GM21367 (cell line): ENCODE data around the gene FHIT.
"Not testable (repeated sequence)": the region's sequence is repeated elsewhere in the genome, so short reads cannot be mapped to it uniquely, and the experiment has no call there.

Experiments
- ATAC-seq: cut with Tn5 transposase; IDR thresholded peaks from one replicate; pipeline ENCODE4 v1.9.1; 2021; ENCODE audit not compliant: unreplicated experiment

FHIT gene

DNA sequence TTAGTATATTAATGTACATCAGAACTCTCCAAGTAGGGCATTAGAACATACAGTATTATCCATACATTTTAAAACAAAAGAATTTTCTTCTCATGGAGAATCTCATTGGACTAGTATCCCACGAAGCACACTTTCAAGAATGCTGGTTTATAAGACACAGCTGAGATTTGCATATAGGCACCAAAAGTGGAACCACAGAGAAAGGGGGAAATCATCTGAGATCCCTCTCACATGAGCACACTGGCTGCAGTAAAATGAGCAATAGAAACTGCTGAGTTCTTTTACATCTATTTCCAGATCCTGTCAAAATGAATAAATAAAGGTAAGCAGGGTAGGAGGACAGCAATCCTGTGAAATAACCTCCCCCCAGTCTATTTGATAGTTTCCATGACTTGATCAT lies 665.3 kb downstream of the FHIT start:
- peak; percentile 62 for ATAC-seq

DNA sequence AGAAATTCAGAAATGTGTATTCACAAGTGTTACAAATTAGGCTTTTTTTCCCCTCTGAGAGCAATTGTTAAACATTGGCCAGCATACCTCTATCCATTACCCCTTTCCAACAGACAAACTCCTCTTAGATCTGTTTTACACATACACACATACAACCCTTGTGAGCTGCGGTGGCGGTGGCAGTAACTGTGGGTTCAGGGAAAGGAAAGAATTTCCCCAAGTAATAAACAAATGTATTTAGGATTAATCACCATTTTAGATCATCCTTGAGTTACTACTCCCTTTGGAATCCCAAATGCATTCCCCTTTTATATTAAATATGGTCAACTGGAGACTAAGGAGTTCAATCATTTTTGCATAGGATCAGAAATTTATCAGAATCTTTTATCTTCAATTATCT lies 667.0 kb downstream of the FHIT start:
- ATAC-seq = no peak

DNA sequence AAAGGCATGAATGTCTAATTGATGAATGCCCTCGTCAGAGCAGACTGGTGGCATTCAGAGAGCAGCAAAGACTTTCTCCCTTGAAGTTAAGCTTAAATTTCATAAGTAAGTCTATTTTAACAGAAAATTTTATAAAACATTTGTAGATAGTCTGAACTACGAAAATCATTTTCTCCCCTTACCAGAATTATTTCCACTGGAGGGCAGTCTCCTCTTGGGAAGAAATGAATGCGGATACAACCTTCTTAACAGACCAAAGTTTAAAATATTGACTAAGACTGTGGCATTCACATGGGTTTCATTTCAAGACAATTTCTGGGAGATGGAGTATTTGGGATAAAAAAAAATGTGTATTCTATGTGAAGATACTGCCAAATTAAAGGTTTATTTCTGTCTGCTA lies 669.0 kb downstream of the FHIT start:
- no peak for ATAC-seq

DNA sequence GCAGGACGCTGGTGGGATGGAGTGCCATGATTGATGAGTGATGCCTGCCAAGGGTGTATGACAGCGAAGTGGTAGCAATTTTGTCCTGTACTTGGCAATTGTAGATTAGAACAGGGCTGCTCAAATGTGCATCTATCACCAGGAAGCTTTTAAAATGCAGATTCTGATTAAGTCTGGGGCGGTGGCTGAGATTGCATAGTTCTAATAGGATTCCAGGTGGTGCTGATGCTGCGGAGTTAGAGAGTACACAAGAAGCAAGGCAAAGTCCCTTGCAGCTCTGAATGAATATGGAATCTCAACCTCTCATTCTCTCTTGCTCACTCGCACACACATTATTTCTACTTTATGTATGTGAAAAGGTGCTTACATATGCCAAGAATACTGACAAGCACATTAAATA lies 670.4 kb downstream of the FHIT start:
- ATAC-seq = no peak

DNA sequence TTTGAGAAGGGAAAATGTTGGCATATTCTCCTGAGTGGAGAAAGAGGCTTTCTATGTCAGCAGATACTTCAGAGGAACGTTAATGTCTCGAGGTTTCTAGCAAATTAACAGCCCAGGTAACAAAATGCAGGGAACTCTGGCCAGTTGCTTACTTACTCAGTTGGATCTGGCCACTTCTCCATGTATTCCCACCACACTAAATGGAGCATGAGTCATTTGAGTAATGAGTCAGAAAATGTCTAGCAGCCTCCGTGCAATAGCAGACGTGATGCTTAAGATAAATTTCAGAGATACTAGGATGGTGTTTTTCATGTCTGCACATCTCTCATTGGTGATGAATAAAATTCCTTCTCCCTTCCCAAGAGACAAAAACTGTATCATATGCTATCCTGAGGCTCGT lies 671.5 kb downstream of the FHIT start:
- no peak for ATAC-seq

DNA sequence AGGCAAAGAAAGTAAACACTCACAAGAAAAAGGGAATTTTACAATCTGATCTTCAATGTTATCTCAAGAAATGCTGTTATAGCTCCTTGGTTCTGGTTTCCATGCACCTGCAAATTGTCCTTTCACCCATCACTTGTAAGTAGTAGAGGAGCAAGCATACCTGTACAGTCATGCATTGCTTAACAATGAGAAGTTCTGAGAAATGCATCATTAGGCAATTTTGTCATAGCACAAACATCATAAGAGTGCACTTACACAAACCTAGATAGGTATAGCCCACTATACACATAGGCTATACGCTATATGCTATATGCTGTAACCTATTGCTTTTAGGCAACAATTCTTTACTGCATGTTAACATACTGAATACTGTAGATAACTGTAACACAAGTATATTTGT lies 672.3 kb downstream of the FHIT start:
- no peak for ATAC-seq

DNA sequence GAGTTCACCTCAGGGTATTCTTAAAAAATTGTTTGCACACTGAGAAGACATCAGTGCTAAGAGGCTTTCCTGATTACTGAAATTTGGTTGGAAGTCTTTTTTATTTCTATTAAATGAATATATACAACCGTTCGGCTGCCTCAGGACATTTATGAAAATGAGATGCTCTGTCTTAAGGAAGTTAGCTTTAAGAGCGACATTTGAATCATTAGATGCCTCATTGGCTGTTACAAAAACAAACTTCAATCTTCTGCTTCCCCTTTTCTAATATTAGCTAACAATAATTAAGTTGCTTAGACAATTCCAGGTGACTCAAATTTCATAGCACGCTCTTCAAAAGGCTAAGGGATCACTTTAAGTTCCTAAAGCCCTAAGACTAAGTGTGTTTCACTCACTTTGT lies 673.7 kb downstream of the FHIT start:
- no peak for ATAC-seq

DNA sequence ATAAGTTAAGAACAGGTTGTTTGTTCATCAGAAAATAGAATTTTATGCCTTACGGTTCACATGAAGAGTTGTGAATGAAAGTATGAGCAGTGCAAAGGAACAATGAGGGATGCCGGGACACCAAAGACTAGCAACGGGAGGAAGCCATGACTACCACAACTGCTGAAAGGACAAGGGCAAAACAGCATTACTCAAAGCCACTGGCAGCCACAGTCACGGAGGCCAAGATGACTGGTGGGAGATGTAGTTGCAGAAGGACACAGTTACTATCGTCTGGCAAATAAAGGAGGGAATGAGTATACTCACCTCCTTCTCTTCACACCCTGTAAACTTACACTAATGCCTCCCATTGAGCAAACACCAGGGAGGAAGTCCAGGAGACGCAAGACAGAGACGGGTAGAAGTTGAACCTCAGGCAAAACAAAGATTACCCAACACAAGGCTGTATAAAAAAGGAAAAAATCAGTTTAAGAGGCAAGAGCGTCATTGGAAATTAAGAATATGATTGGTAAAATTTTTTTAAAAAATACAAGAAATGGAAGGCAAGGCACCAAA lies 675.5 kb downstream of the FHIT start:
- no peak for ATAC-seq

DNA sequence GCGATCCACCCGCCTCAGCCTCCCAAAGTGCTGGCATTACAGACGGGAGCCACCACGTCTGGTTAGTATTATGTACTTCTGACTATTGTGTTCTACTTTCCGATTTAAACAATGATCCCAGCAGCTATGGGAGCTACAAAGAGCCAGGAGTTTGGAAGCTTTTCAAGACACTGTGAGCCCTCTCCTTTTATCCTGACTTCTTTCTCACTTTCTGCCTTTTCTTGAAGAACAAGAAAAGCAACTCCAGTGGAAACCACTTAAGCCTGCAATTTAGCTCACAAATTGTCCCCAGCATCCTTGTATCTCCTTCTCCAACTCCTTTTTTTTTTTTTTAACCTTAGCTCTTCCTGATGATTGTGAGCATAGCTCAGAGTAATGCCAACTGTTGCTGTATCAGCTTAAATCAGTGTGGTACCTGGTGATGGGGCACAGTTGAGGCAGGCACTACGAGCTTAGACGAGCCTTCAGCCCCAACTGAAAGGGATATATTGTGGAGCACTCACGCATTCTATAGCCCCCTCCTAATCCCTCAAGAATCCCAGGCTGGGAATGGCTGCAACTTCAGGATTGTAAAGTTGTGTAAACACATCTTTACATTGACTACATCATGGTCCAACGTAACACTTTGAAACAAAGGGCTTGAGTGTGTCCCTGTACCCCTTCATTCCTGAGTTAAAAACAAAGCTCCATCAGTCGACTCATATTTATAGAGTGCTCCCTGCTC lies 677.0 kb downstream of the FHIT start:
- ATAC-seq = no peak

DNA sequence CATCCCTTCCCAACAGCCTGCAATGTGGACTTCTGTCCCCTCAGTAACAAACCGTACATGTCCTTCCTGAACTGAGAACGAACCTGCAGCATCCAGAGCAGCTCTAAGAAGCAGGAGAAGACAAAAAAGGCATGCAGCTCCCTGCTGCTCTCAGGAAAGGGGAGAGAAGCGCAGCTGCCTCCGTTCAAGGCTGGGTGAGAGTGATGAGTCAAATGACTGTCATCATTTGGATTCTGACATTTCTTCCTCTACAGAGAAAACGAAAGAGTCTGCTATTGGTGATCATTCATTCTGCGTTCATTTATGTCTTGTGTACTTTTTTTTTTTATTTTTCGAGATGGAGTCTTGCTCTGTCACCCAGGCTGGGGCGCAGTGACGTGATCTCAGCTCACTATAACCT lies 677.8 kb downstream of the FHIT start:
- ATAC-seq = no peak

DNA sequence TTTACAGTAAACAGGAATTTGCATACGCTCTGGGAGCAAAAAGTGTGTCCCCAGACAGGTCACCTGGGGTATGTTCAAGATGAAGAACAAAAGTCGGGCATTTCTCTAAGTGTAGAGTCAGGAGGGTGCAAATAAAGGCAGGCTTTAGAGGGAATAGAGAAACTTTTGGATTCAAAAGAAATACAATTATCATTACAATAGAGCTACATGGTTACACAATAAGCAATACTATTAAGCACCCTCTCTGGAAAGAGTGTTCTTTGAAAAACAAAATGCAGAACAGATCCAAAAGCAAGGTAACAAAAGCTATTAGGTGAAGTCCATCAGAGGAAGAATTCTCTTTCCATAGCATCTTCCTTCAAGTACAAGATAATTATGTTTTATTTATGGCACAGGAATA lies 679.7 kb downstream of the FHIT start:
- ATAC-seq = no peak

DNA sequence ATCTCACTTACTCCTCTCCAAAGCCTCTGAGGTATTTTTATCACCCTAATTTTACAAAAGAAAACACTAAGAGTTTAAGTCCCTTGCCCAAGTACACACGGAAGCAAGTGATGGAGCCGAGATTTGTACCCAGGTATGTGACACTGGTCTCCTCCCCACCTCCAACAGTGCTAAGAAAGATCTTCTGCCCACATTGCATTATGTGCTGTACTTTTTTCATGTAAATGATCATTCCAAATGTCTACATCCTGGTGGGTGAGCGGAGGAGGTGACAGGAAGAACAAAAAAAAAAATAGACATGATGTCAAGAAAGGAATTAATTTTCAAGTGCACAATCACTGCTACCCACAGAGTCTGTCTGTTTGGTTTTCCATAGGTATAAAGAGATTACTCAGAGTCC lies 694.1 kb downstream of the FHIT start:
- ATAC-seq = no peak

DNA sequence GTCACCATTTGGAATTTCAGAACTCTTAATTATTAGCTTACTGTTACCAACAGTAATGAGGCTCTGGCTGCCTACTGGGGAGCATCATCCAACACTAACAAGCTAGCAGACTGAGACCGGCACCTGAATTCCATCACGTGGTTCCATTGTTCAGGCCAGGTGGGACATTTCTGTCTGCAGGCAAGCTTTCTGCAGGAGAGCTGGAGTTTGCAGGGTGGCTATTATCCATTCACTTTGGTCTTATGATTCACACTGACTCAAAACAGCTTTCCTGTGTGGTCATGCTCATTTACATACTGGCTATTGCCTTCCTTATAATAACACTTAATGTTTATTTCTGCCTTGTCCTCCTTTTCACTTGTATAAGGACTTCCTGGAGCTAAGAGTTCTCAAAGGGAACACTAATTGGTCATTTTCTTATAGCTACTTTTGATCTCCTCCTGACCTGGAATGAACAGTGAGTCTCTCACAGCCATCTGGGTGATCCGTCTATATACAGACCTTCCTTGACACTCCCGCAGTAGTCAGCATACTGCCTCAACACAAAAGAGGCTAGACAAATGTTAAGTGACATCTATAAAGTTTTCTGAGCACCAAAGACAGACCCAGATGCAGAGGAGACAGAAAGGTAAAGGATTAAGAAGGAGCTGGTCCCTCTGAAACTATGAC lies 695.4 kb downstream of the FHIT start:
- peak; percentile 92 for ATAC-seq

DNA sequence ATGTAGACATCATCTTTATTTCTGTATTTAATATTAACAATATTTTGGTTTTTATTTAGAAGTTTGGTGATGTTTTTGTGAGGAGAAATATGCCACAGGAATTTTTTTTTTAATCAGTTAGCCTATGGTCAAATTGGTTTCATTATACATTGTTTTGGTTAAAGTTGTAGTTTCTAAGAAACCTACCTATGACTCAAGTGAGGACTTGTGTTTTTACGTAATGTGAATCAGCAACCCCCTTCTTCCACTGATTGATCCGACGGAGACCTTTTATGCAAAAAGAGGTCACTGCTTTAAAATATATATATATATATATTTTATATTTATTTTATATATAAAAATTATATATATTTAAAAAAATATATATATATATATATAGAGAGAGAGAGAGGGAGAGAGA lies 698.1 kb downstream of the FHIT start:
- ATAC-seq = no peak

DNA sequence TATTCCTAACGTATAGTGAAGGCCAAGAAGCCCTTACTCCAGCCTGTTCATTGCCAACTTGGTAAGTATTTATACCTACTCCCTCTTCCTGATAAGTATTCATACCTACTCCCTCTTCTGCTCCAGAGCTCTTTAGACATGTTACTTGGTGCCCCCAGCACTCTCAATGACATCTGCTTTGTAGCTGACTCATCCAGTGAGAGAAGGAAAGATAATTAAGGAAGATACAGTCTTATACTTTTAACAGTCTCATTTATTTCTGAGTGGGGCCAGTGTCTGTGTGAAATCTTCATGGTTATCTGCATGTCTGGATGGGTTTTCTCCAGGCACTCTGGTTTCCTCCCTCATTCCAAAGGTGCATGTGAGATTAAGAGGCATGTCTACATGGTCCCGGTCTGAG lies 698.7 kb downstream of the FHIT start:
- no peak for ATAC-seq

DNA sequence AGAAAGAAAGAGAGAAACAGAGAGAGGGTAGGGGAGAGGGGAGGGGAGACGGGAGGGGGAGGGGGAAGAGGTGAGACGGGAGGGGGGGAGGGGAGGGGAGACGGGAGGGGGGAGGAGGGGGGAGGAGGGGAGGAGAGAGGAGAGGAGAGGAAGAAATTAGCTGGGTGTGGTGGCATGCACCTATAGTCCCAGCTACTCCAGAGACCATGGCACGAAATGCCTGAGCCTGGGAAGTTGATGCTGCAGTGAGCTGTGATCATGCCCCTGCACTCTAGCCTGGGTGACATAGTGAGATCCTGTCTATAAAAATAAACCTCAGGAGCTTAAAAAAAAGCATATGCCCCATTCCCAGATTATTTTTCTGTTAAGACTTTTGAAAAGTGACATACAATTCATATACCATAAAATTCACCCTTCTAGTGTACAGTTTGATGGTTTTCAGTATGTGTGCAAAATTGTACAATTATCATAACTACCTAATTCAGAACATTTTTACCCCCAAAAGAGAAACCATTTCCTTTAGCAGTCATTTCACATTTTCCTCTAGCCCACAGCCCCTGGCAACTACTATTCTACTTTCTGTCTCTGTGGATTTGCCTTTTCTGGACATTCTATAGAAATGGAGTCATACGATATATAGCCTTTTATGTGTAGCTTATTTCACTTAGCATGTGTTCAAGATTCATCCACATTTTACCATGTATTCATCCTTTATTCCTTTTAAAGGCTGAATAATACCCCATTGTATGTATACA lies 699.6 kb downstream of the FHIT start:
- ATAC-seq = no peak

DNA sequence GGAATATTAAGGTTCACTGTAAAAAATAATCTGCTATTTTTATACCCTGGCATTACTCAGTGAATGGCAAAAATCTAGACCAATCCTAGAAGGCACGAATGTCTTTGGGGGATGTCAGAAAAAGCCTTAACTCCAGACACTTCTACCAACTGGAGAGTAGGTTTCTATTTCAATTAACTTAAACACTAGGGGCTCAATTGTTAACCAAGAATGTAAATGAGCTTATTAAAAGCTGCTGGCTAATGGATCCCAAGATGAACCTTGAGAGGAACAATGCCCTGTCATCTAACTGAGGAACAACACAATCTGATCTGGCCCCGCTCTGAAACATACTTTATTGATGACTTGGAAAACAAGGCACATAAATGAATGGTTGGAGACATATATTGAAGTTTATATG lies 701.4 kb downstream of the FHIT start:
- ATAC-seq = no peak

DNA sequence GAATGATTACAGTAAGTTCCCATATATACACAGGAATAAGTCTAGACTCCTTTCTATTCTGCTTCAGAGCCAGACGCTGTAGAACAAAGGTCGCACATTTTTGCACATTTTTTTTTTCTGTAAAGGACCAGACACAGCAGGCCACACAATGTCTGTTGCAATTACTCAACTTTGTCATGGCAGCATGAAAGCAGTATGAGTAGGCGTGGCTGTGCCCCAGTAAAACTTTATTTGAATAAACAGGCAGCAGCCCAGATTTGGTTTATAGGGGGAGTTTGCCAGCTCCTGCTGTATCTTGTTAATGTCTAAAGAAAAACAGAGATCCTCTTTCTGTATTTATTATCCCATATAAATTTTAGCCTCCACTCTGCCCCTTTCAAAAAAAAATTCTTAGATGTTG lies 708.3 kb downstream of the FHIT start:
- ATAC-seq = no peak

DNA sequence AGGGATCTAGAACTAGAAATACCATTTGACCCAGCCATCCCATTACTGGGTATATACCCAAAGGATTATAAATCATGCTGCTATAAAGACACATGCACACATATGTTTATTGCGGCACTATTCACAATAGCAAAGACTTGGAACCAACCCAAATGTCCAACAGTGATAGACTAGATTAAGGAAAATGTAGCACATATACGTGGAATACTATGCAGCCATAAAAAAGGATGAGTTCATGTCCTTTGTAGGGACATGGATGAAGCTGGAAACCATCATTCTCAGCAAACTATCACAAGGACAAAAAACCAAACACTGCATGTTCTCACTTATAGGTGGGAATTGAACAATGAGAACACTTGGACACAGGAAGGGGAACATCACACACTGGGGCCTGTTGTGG lies 711.9 kb downstream of the FHIT start:
- ATAC-seq = not testable (repeated sequence)

DNA sequence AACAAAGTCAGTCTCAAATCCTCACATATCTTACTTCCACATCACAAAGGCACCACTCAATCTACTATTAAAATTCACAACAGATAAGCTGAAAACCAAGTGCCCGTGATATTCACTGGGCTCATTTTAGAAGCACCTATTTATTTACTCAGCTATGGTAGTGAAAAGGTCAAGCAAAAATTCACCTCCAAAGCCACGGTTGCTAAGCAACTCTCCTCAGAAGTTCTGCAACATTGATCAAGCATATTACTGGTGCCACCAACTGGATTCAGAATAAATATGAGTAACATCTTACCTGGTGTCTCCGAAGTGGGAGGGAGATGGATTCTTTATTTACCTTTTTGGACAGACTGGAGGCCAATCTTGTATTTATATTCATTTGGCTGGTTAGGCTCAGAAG lies 714.8 kb downstream of the FHIT start:
- ATAC-seq = peak; percentile 60

DNA sequence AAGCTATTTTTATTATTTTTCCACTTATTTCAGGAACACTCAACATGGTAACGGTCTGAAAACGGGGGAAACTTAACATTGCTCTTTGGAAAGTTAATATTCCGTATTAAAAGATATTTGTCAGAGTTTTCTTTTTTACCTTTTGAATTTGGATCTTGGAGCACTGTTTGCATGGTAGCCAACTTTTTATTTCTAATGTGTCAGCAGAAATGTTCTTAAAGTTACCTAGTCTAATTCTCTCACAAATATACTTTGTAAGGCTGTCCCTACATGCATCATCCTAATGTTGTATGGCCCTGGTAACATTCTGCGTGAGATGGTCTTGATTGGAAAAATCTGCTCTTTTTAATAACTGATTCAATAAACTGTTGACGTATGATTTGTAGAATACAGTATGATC lies 719.5 kb downstream of the FHIT start:
- no peak for ATAC-seq

DNA sequence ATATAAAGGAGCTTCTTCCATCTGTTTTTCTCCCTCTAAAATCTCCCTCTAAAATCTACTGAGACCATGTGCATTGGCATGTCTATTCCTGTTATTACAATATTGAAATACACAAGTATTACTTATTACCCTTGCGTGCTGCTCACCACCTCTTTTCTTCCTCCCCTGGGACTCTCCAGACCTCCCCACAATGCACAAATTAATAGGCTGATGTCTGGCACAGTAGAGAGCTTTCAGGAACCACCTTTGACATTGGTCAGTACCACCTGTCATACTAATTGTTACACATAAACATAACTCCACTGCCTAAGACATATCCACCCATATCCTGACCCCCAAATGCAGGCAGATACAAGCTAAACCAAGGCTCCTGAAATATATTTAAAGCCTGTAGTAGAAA lies 722.6 kb downstream of the FHIT start:
- ATAC-seq = no peak
